Suprapubic skin (tissue), 4 donors: ENCODE results near the gene ING5.

ENCODE experiments used
- CTCF ChIP-seq, 2 donors: fragments of 200-600 bp in 1 of 2; fragments of 450-650 bp in 1 of 2; sonication (generic) in 1 of 2; IDR thresholded peaks; one replicate each; pipeline ENCODE4 v1.5.1; 2016 to 2019; ENCODE audit warnings: antibody characterized with exemption in 2 of 2, mild to moderate bottlenecking in 1 of 2, moderate library complexity in 1 of 2
- EP300 ChIP-seq: sonication (generic); formaldehyde crosslinking; IDR thresholded peaks from one replicate; pipeline ENCODE4 v1.6.1; 2017; ENCODE audit warnings: antibody characterized with exemption
- POLR2A ChIP-seq, 2 donors: fragments of 450-650 bp; IDR thresholded peaks; one replicate each; pipeline ENCODE4 v1.6.1; 2017; ENCODE audit warnings: antibody characterized with exemption in 2 of 2, mild to moderate bottlenecking in 2 of 2, moderate library complexity in 2 of 2
- POLR2AphosphoS5 ChIP-seq, 3 donors: sonication (generic); formaldehyde crosslinking; IDR thresholded peaks; one replicate each; pipeline ENCODE4 v1.6.1; 2017; ENCODE audit warnings: antibody characterized with exemption in 3 of 3

GRCh38 chr2:241678307-241678706, 23.5 kb upstream of the ING5 start:
- TF ChIP-seq POLR2A (IDR thresholded peaks at IDR 0.05) (no peak), CTCF (IDR thresholded peaks at IDR 0.05) (no peak), EP300 (no peak), POLR2AphosphoS5 (IDR thresholded peaks at IDR 0.05) (no peak)
